ENCODE results near the gene MARS1.
"Not testable (repeated sequence)": the region's sequence is repeated elsewhere in the genome, so short reads cannot be mapped to it uniquely, and the experiment has no call there.

Gene MARS1

DNA sequence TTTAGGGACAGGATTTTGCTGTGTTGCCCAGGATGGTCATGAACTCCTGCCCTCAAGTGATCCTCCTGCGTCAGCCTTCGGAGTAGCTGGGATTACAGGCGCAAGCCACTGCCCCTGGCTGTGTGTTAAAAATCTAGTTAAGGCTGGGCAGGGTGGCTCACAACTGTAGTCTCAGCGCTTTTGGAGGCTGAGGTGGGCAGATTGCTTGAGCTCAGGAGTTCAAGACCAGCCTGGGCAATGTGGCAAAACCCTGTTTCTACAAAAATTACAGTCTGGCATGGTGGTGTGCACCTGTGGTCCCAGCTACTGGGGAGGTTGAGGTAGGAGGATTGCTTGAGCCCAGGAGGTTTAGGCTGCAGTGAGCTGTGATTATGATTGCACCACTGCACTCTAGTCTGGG, 23.3 kb downstream of the MARS1 start:
- TF ChIP-seq, protein P1, sequence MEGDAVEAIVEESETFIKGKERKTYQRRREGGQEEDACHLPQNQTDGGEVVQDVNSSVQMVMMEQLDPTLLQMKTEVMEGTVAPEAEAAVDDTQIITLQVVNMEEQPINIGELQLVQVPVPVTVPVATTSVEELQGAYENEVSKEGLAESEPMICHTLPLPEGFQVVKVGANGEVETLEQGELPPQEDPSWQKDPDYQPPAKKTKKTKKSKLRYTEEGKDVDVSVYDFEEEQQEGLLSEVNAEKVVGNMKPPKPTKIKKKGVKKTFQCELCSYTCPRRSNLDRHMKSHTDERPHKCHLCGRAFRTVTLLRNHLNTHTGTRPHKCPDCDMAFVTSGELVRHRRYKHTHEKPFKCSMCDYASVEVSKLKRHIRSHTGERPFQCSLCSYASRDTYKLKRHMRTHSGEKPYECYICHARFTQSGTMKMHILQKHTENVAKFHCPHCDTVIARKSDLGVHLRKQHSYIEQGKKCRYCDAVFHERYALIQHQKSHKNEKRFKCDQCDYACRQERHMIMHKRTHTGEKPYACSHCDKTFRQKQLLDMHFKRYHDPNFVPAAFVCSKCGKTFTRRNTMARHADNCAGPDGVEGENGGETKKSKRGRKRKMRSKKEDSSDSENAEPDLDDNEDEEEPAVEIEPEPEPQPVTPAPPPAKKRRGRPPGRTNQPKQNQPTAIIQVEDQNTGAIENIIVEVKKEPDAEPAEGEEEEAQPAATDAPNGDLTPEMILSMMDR (IDR thresholded peaks at IDR 0.05), result no peak
- no peak for DNase-seq (ENCODE audit: low spot score)
- no peak overlapping the region for H3K4me3 ChIP-seq
- H3K27ac ChIP-seq, result no peak overlapping the region

DNA sequence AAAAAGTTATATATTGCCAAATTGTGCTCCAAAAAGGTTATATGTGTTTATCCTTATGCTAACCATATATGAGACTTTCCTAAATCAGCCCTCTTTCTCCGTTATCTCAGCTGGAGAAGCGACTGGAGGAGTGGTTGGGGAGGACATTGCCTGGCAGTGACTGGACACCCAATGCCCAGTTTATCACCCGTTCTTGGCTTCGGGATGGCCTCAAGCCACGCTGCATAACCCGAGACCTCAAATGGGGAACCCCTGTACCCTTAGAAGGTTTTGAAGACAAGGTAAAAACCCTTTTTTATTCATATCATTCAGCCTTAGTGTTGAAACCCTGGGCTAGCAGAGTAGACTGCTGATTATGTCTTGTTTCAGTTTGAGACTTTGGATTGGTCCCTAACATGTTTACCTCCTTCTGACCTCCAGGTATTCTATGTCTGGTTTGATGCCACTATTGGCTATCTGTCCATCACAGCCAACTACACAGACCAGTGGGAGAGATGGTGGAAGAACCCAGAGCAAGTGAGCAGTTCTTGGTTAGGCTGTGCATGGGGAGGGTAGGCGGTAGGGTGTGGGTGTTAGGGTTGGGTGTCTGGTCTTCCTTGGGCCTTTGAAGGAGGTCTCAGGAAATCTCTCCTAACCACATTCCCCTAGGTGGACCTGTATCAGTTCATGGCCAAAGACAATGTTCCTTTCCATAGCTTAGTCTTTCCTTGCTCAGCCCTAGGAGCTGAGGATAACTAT, 23.9 kb downstream of the MARS1 start:
- H3K27ac ChIP-seq, result no peak overlapping the region
- no peak for DNase-seq (ENCODE audit: low spot score)
- TF ChIP-seq, protein P1 (IDR thresholded peaks at IDR 0.05), result no peak
- H3K4me3 ChIP-seq, result no peak overlapping the region

DNA sequence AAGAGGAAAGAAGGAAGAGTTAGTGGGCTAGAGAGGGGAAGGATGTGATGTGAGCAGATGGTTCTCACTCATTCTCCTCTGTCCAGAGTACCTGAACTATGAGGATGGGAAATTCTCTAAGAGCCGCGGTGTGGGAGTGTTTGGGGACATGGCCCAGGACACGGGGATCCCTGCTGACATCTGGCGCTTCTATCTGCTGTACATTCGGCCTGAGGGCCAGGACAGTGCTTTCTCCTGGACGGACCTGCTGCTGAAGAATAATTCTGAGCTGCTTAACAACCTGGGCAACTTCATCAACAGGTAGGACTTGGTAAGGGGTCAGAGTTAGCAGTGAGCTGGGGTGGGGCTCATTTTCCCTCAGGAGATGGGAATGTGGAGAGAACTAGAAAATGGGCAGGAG, 24.8 kb downstream of the MARS1 start:
- no peak for DNase-seq (ENCODE audit: low spot score)
- TF ChIP-seq, protein P1 (IDR thresholded peaks at IDR 0.05), result no peak
- no peak overlapping the region for H3K4me3 ChIP-seq
- no peak overlapping the region for H3K27ac ChIP-seq

DNA sequence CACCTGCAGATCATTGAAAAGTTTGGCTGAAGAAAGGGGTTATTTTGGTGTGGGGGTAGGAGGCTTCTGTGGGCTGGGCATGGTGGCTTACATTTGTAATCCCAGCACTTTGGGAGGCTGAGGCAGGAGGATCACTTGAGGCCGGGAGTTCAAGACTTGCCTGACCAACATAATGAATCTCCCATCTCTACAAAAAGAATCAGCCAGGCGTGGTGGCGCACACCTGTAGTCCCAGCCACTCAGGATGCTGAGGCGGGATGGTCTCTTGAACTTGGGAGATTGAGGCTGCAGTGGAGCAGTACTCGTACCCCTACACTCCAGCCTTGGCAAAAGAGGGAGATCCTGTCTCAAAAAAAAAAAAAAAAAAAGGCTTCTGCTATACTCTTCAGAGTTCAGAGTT, 25.4 kb downstream of the MARS1 start:
- no peak for DNase-seq (ENCODE audit: low spot score)
- no peak overlapping the region for H3K27ac ChIP-seq
- TF ChIP-seq, protein P1 (IDR thresholded peaks at IDR 0.05), result no peak

DNA sequence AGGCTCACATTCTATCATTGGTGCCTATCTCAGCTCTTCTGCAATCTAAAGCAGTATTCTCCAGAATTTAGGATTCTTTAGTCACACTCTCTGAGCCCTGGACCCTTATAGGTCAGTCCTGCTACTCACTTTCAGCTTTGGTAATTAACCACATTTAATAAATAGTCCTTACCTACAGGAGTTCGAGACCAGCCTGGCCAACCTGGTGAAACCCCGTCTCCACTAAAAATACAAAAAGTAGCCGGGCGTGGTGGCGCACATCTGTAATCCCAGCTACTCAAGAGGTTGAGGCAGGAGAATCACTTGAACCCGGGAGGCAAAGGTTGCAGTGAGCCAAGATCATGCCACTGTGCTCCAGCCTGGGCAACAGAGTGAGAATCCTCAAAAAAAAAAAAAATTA, 25.8 kb downstream of the MARS1 start:
- H3K27ac ChIP-seq; DNase-seq (ENCODE audit: low spot score); H3K4me3 ChIP-seq: not testable (repeated sequence)

More for the DNA sequence above, 25.4 kb downstream of the MARS1 start:
- H3K4me3 ChIP-seq, result no peak overlapping the region

DNA sequence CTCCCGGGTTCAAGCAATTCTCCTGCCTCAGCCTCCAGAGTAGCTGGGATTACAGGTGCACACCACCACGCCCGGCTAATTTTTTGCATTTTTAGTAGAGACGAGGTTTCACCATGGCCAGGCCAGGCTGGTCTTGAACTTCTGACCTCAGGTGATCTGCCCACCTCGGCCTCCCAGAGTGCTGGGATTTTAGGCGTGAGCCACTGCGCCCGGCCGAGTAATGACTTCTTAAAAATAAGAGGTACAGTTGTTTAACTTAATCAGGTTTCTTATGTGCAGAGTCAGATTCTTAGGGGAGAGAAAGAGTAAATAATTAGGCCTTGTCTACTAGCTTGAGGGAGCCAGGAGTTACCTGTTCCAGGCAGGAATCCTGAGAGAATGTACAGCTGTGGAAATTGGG, 26.4 kb downstream of the MARS1 start:
- H3K4me3 ChIP-seq; DNase-seq (ENCODE audit: low spot score): not testable (repeated sequence)
- peak overlapping the region in 1 of 2 donors; percentile 19 for H3K27ac ChIP-seq

DNA sequence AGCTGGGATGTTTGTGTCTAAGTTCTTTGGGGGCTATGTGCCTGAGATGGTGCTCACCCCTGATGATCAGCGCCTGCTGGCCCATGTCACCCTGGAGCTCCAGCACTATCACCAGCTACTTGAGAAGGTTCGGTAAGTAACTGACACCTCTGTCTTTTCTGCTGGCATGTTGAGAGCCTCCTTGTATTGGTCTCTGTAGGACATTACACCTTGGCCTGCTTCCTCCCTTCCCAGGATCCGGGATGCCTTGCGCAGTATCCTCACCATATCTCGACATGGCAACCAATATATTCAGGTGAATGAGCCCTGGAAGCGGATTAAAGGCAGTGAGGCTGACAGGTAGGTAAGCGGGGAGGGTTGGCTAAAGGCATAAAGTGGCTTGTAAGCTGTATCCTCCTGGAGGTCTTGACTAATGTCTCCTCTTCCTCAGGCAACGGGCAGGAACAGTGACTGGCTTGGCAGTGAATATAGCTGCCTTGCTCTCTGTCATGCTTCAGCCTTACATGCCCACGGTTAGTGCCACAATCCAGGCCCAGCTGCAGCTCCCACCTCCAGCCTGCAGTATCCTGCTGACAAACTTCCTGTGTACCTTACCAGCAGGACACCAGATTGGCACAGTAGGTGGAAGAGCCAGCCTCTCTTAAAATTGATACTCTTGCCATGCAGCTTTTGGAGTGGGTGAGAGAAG, 27.0 kb downstream of the MARS1 start:
- no peak for DNase-seq (ENCODE audit: low spot score)
- H3K27ac ChIP-seq, result peak overlapping the region in 1 of 2 donors; percentile 19
- TF ChIP-seq, protein P1 (IDR thresholded peaks at IDR 0.05), result no peak

DNA sequence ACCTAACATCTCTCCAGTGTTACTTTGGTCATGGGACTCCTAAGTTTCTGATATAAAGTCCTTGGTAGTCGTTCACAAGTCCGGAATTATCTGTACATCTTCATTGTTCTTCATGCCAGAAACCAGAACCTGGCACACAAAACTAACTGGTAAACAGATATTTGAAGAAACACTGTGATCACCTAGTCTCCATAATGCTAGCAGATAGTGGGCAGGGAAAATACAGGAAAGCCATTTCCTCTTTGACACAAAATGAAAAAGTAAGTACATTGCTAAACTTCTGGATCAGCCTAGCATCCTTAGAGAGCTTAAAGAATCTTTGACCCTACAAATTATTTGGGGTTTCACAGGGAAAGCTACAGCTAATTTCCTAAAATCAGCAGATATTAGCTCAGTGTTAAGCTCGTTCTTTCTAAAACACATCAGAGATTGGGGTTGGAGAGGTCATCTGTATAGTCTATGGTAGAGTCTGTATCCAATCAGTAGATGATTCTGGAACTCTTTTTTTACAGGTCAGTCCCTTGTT, 27.6 kb downstream of the MARS1 start:
- DNase-seq (ENCODE audit: low spot score), result no peak
- H3K27ac ChIP-seq, result no peak overlapping the region
- TF ChIP-seq, protein P1 (IDR thresholded peaks at IDR 0.05), result no peak
- H3K4me3 ChIP-seq, result no peak overlapping the region

More for the DNA sequence above, 27.0 kb downstream of the MARS1 start:
- H3K4me3 ChIP-seq, result no peak overlapping the region

Data from coronary artery (tissue), 2 donors.